RCC 7860 (cell line): ENCODE measurements around the gene OBP2A.

ENCODE experiments used
- DNase-seq: peaks from one replicate; pipeline ENCODE4 v3.0.0-alpha.2; 2015; ENCODE audit warnings: low spot score
- FAIRE-seq: peaks from 2 replicates; lab custom pipeline; 2012; peaks lifted over from hg19 to GRCh38; lab: Jason Lieb, UNC

OBP2A gene

DNA sequence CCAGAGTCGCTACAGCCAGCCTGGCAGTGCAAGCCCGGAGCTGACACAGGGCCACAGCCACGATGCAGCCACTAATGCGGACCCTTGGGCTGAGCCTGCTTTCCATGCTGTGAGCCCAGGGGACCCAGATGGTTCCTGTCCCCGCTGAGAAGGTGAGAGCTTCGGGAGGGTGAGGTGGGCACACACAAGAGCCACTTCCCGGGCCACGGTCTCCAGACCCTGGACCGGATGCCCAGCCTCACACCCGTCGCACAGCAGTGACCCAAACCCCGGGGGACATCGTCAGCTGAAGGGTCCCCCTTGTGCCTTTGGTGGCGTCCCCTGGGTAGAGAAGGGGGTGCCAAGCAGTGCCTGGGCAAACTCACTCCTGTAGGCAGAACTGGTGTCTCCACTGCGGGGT lies 29.0 kb downstream of the OBP2A start:
- FAIRE-seq: no peak

DNA sequence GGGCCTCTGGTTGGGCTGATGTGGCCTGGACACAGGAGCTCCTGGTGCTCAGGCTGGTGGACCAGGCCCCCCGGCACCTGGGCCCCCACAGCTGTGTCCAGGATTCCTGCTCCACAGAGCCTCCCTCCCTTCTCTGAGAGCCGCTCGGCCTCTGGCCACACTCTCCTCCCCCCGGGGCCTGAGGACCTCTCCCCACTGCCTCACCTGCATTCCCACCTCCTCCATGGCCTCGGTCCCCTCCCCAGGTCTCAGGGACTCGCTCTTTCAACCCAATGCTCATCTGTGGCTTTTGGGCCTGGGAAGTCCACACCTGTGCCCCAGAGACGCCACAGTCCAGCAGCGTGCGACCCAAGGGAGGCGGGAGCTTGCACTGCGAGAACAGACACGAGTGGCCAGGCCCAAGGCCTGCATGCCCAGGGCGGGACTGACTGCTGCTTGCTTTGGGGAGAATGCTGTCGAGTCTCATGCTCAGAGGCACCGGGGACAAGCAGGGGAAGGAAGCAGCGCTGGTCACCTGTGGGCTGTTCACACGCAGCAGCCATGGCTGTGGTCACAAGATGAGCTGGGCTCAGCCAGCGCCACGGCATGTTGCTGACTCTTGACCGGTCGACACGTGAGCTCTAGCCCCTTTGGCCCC lies 30.2 kb downstream of the OBP2A start:
- FAIRE-seq (no peak), DNase-seq (no peak)

More for the DNA sequence above, 29.0 kb downstream of the OBP2A start:
- no peak for DNase-seq

DNA sequence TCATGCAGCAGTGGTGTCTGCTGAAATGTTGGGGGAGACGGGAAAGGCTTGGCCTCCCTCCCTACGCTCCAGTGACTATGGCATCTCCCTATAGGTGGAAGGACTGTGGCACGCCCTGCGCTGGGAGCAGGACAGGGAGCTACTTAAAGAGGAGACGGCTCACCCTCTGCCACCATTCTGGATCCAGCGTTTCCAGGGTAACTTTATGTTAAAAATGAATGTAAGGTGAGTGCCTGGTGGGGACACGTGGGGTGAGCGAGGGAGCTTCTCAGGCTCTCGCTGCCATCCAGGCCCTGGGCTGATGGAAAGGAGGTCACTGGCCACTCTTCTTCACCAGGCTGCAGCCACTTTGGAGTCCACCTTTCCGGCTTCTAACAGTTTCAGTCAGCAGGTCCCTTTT lies 31.3 kb downstream of the OBP2A start:
- no peak for FAIRE-seq
- no peak for DNase-seq

DNA sequence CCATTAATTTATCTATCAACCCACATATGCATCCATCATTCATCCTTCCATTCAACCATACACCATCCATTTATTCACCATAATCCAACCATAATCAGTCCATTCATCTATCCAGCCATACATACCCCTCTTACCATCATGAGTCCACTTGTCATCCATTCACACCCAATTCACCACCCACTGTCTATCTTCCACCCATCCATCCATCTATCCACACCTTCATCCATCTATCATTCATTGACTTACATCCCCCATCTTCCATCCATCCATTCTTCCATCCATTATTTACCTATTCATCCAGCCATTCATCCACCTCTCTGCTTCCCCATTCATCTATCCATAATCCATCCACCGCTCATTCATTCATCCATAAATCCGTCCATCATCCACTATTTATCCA lies 33.4 kb downstream of the OBP2A start:
- FAIRE-seq: no peak

DNA sequence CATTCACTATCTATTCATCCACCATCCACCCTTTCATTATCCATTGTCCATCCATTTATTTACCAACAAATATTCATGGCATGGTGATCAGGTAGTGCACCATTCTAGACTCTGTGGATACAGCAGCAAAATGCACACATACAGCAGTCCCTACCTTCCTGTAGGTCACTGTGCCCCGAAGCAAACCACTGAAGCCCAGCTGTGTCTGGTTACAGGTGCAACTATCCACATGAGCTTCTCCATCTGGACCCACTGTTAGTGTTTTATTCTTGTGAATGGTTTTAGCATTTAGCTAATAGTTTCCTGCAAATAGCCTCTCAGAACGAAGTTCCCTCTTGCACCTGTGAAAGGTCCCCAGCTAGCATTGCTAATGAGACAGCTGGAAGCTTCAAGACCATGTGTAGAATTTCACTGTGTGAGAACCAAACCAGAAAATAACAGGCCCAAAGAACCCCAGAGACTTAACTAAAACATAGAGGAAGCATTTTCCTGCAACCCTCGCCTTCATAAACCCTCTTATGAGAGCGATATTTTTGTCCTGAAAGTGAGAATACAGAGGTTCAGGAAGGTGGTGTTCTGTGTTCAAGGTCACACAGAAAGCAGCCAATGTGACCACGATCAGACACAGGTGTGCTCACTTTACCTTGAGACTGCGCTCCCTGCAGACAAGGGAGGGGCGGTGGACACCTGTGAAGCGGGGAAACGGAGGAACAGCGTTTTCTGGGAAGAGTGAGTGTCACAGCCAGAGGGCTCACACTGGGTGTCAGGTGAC lies 34.1 kb downstream of the OBP2A start:
- FAIRE-seq (no peak), DNase-seq (no peak)

More for the DNA sequence above, 33.4 kb downstream of the OBP2A start:
- no peak for DNase-seq

DNA sequence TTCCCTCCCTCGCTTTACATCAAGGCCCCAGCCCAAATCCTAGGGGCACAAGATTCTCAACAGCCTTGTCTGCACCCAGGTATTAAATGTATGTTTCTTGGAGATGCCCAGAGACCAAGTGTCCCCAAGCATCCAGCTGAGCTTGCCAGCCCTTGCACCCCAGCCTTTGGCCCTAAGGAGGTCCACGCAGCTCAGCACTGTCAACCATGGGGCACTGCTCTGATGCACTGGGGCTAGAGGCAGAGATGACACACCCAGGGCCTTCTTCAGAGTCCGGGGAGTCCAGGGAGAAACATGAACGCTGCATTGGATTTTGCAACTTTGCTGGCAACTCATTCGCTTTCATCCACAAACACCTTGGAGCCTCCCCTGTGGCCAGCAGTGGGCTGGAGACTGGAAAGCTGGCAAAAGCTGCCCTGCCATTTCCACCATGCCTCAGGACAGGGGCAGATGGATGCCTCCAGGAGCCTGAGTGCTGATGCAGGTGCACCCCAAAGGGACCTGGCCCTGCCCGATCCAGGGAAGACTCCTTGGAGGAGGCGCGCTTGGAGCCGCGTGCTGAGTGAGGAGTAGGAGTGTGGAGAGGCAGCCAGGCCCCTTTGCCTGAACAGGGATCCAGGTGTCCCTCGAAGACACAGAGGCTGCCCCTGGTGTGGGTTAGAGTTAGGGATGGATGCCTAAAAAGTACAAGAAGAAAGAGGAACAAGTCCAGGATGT lies 34.9 kb downstream of the OBP2A start:
- no peak for DNase-seq
- FAIRE-seq: no peak

DNA sequence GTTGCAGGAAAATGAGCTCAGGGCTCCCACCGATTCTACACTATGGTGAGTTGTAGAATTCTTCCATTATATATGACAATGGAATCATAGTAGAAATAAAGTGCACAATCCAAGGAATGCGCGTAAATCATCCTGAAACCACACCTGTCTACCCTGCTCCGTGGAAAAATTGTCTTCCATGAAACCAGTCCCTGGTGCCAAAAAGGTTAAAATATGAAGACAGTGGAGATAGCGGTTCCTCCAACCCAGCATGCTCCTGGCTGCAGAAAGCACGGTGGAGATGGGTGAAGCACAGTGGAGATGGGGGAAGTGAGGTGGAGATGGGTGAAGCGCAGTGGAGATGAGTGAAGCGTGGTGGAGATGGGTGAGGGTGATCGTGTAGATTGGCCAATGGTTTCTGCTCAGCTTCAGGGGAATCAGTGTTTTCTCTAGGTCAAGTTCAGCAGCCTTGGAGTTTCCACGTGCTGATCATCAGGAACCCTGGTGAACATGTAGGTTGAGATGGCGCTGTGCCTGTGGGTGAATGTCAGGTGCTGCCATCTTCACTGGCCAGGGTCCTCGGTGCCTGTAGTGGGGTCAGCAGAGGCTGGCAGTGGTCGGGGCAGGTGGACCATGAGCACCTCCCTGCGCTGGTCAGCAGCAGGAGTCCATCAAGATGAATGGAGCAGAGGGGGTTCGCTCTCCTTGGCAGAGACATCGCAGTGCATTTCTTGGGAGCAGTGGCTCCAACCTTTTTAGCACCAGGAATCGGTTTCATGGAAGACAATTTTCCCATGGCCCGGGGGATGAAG lies 35.9 kb downstream of the OBP2A start:
- DNase-seq (no peak), FAIRE-seq (no peak)

DNA sequence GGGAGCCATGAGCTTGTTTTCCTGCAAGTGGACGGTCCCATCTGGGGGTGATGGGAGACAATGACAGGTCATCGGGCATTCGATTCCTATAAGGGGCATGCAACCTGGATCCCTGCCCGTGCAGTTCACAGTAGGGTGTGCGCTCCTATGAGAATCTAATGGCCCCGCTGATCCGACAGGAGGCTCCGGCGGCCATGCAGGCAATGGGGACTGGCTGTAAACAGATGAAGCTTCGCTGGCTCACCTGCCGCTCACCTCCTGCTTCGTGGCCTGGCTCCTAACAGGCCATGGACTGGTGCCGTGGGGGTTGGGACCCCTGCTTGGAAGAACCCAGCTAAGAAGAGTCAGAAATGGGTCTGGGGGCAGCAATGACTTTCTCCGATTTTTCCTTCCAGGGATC lies 36.6 kb downstream of the OBP2A start:
- DNase-seq (no peak), FAIRE-seq (no peak)

DNA sequence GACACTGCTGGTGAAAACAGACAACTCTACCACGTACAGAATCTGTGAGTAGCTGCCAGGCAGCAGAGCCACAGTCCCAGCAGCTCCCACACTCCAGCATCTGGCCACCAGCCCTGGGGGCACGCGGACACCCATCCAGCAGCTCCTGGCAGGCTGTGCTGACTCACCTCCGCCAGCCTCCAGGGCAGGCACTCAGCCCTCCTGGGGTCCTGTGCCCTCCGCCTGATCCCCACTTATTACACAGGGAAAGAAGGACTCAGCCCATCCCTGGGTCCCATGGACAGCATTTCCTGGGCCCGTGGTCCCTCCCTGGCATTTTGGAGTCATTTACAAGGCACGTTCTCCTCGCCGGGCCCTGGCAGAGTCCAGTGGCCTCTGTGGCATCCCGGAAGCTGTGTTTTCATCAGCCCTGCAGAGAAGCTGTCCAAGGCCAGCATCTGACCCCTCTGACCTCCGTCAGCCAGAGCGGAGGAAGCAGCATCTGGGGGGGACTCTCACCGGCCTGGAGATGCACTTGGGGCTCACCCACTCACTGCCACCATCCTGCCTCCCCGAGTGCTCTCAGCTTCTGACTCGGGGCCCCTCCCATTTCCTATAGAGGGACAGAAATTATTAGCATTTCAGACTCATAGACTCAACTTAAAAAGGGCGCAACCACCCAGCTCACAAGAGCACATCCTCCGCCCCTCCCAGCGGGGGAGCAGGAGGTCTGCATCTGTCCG lies 37.2 kb downstream of the OBP2A start:
- FAIRE-seq (no peak), DNase-seq (no peak)

DNA sequence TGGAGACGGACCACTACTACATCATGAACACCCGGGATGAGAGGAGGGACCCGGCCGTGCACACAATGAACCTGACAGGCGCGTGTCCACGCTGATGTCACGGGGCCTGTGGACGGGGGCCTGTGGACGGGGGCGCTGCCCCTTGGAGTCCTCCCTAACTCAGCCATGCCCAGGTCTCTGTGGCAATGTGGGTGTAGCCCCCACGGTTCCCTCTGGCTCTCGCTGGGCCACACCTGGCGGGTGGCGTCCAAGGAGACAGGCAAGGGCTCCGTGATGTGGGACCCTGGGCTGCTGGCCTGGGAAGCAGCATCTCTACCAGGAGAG lies 37.7 kb downstream of the OBP2A start:
- DNase-seq (no peak), FAIRE-seq (no peak)

DNA sequence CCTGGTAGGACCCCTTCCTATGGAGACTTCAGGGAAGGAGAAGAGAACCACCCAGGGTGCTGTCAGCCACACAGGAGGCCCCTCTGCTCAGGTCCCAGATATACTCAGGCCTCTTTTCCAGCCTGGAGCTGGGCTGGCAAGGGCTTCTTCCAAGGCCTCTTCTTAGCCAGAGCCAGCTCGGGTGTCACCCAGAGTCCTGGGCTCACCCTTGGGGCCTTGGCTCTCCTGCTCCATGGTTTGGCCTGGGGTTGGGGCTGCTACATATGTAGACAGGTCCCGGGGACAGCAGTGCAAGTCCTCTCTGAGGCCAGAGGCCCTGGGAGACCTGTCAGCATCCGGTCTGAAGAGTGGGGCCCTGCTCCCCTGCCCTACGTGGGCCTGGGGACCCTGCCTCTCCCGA lies 38.4 kb downstream of the OBP2A start:
- DNase-seq (no peak), FAIRE-seq (no peak)

DNA sequence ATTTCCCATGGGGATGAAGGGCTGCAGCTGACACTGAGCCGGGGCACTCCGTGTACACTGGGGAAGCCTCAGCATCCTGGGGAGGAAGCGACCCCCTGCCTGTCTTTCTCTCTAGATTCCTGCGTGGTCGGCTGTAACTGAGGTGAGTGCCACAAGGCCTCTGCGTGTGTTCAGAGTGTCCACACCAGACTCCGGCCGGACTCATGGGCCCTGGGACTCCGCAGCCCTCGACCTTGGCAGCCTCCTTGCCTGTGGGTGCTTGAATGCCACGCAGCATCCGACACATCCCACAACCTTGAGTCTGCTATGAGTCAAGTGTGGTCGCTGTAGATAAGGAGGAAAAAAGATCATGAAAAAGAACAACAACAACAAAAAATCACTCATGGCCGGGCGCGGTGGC lies 39.0 kb downstream of the OBP2A start:
- FAIRE-seq (no peak), DNase-seq (no peak)

DNA sequence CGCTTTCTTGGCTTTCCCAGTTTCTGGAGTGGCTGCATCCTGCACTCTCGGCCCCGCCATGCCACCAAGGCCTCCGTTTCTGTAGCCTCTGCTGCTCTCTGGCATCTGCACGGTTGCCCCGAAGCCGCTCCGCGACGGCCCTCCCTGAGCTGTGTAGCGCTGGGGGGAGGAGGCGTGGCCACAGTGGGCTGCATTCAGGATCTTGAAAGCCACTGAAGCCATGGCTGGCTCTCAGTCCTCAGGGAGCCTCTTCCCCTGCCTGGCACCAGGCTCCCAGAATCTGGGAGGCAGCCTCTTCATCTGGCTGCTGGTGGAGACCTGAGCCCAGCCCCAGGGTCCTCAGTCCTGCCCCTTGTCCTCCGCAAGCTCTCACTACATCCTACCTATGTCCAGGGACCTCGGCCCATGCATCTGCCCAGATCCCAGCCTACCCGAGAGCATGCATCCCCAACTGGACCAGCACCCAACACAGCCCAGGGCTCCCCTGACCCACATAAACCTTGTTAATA lies 40.7 kb downstream of the OBP2A start:
- FAIRE-seq (no peak), DNase-seq (no peak)

DNA sequence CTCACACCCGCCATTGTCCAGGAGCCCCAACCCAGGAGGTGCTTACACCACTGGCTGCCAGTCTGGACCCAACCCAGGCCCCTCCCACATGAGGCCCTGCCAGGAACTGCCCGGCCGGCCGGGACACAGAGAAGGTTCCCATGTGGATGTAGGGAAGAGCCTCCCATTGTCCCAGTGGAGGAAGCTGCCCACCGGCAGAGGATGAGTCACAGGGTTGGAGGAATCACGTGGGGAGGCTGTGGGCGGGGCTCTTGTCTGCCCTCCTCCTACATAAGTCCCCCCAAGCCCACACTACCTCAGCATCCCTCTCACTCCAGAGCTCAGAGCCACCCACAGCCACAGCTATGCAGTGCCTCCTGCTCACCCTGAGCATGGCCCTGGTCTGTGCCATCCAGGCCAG lies 41.7 kb downstream of the OBP2A start:
- DNase-seq (no peak), FAIRE-seq (no peak)

DNA sequence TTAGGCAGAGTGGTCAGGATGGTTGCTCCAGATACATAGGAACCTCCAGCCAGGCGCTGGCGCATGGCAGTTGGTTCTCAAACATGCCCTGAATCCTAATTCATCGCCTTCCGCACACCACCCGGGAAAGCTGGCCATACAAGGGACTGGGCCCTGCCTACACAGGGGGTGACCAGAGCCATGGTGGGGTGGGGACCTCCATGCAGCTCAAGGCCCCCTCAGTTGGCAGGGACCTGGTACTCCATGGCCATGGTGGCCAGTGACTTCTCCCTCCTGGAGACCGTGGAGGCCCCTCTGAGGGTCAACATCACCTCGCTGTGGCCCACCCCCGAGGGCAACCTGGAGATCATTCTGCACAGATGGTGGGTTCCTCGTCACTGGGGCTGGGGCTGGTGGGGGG lies 42.4 kb downstream of the OBP2A start:
- FAIRE-seq (no peak), DNase-seq (no peak)

DNA sequence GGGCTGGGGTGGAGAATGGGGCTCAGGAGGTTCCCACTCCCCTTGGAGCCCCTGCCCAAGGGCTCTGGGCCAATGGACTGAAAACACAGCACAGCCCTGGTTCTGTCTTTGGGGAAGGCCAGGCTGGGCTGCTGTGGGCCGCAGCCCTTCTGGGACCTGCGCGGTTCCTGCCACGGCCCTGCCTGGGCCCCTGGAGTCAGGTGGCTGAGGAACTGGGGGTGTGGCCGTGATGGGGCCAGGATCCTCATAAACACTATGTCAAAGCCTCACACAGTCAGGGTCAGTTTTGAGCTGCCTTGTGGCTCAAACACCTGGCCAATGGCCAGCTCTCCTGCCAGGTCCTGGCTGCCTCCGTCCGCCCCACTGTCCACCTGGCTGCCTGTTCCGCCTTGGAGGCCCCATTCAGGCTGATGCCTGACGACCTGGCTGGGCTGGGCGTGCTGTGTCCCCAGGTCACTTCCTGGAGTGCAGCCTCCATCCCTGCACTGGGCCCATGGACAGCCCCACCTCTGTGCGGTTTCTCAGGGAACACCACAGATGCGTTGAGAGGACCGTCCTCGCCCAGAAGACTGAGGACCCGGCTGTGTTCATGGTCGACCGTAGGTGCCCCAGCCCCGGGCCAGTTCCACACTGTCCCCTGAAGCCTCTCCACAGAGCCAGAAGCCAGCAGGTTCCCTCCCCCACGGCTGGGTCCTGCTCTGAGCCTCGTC lies 43.1 kb downstream of the OBP2A start:
- DNase-seq: no peak
- FAIRE-seq: no peak

DNA sequence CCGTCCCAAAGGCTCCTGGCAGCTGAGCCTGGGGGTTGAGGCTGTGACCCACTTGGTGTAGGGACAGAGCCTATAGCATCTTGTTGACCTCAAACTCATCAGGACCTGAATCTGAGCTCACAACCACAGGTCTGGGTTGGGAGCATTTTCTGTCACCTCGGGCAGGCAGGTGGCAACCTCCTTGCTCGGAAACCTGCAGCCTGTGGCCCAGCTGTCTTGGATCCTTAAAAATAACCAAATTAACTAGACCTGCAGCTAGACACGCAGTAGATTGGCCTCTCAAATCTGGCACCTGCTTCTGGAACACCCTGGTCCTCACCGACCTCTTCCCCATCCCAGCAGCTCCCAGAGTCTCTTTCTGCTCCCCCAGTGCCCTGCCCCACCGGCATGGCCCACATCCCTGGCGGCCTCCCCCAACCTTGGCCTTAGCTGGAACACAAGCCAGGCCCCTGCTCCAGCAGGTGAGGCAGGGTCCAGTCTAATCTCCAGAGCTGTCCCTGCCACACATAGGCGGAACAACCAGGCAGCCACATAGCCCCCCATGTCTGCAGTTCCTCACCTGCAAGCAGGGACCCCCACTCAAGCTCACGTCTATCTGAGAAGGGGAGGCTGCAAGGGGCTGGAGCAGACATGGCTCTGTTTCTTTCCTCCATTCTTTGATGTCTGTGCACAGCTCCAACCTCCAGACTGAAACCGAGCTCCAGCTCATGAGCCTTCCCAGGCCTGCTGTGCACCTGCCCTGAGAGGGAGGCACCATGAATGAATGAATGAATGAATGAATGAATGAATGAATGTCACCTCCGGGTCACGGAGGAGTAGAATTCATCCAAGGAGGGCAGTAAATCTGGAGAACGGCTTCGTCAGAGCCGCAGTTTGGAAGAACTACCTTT lies 43.9 kb downstream of the OBP2A start:
- FAIRE-seq (no peak), DNase-seq (no peak)

DNA sequence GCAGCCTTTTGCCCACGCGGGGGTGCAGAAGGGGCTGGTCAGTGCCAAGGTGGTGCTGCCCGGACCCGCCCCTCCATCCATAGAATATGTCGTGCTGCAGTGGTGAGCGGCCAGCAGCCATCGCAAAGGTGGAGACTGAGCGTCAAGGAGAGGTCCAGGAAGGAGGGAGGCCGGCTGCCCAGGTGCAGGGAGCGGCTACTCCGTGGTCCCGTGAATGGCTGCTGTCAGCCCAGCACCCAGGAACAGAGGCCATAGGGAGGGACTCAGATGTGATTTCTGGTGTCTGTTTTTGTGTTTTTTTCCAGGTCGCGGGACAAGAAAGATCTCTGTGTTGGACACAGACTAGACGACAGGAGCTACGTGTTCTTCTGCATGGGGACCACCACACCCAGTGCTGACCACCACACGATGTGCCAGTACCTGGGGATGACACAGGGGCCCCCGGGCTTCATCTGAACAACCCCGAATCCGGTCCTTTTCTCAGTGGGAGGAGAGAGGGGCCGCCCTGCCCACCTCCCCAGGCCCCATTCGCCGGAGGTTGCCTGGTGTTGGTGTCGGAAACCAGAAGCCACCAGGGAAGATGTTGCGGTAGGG lies 44.7 kb downstream of the OBP2A start:
- DNase-seq: no peak
- no peak for FAIRE-seq
